ENCODE results near the gene KLF3.

Gene KLF3

DNA sequence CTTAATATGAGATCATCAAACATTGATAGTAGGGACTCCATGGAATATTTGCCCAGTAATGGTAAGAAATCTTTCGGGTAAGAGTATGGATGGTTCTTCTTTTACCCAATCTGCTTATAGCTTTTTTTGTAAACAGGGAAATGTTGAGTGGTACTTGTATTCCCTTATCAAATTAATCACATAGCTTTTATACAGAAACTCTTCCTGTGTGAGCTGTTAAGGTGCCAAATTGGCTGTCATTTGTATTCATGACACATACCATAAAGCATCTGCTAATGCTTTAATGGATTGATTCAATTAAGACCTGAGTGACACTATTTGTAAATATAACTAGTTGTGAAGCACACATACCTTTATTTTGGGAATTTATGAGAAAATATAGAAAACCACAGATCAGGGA lies 34.2 kb downstream of the KLF3 start:
- DNase-seq (ENCODE audit: low read depth) = no peak

DNA sequence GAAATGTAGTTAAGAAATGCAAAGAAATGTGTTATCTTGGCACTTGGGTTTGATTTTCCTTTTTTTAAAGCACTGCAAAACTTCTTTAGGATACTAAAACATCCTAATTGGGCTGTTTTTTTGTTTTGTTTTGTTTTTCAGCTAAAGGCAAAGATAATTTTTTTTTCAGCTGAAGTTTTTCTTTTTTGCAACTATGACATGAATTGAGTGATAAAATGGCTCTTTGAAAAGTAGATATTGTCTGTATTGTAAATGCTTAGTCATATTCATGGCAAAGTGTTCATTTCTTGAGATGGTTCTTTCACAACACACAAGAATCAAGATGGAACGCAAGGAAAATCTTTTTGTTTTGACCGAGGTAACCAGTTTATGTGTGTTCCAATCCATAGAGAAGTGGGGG lies 35.1 kb downstream of the KLF3 start:
- no peak for DNase-seq (ENCODE audit: low read depth)

DNA sequence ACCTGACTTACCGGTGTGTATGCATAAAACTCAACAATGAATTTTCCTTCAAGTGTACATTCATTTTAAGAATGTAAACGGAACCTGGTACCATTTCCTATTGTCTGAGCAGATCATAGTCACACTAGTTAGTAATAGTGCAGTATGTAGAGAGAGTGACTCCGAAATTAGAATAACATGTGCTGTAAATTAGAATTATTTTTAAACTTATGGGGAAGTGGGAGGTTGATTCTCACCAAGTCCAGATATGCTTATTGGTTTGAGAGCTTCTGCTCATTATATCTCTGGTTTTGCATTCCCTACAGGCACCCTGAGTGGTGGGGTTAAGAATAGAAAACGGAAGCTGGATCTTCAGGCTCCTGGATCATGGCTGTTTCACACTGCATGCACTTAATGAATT lies 39.6 kb downstream of the KLF3 start:
- no peak for DNase-seq (ENCODE audit: low read depth)

DNA sequence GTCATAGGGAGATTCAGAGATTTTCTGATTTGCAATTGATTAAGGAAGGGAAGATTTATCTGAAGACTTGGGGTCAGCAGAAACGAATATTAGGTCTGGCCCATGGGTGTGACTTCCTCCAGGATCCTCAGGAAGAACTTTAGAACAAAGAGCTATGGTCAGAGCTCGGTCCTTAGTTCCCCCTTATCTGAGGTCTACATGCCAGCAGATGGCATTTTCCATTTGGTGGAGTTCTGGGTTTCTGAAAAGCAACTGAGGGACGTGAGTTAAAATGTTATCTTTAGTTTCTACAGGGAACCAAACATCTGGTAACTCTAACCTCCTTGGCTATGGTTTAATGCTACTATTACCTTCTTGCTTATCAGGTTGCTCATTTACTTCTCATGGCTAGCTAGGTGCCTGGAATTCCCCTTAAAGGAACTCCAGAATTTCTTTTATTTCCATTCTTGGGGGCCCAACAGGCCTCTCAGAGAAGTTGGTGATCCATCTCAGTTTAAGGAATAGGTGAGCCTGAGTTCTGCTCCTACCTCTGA lies 40.7 kb downstream of the KLF3 start:
- no peak for DNase-seq (ENCODE audit: low read depth)

DNA sequence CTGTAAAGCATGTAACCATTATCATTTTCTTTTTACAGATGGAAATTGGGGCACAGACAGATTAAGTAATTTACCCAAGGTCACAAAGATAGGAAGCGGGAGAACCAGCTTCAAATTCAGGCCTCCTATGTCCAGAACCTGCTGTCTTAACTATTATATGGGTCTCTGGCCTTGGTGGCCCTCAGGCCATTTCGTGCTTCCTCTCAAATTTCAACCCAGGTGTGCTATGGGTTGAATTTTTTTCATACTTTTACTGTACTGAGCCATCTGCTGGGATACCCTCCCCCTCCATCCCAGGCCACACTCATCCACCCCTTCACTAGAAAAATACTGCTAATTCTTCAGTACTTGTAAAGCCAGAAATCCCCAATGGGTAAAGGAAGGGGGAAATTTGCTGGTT lies 42.3 kb downstream of the KLF3 start:
- DNase-seq (ENCODE audit: low read depth) = no peak

DNA sequence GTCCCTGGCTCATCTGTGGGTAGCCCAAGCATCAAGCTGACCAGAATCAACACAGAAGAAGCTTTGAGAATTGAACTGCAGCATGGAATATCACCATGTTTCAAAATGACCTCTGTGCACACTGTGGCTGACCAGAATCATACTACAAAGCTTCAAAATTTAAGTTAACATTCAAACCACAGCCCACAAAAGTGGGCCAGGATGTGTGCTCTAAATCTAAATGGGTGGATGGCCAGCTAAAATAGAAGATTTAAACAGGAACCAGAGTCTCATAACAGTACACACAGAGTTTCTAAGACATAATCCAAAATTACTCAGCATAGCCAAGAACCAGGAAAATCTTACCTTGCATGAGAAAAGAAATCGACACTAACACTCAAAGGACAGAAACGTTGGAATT lies 46.1 kb downstream of the KLF3 start:
- no peak for DNase-seq (ENCODE audit: low read depth)

DNA sequence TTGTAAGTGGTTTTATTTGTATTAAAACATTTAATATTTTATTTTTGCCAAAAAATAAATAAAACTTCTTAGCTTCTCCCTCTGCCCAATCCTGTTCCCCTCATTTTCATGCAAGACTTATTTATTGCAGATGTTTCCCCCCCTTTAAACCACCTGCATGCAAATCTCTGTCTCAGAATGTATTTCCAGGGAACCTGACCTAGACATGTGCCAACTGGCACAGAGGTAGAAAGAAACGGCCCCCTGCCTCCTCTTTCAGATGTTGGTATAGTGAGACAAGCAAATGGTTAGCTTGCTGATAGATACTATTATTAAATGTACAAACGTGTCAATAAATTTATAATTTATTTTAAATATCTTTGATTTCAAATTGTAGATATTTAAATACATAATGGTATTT lies 47.1 kb downstream of the KLF3 start:
- no peak for DNase-seq (ENCODE audit: low read depth)

DNA sequence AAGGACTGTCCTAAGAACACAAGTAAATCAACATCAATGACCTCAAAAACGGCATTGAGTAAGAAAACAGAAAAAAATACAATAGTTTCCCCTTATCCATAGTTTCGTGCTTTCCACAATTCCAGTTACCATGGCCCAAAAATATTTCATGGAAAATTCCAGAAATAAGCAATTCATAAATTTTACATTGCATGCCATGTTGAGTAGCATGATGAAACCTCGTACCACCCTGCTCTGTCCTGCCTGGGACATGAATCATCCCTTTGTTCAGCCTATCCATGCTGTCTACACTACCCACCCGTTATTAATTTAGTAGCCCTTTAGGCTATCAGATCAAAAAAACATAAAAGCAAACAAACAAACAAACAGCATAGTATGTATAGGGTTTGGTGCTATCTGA lies 51.1 kb downstream of the KLF3 start:
- no peak for DNase-seq (ENCODE audit: low read depth)

DNA sequence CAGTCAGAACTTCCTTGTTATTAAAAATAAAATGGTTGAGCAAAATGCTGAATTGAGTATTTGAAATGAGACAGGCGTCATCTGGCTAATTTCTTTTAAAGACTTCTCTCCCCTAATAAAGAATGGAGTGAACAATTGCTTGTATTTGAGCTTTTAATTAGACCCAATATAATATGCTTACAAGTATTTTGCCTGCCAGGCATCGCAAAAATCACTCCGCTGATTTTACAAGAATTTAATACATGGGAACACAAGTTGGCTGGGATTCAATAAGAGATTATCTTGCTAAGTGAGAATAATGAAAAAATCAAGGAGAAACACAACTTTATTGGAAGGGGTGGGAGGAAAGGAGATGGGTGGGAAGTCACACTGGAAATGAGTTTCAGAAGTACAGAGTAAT lies 52.3 kb downstream of the KLF3 start:
- DNase-seq (ENCODE audit: low read depth) = no peak

DNA sequence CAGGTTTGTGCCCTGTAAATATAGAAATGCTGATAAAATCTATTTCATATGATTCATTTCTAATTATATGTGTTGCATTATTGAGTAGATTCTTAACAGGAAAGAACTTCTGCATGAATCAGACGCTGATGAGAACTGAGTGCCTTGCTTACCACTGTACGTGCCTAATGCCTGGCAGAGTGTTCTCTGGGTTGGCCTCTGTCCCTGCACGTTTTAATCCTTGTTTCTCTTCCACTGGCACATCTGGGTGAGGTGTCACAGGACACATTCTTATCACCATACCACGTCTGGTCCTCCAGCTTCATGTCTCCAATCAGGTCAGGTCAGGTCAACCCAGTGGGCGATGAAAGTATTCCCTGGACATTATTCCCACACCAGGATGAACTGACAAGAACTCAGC lies 53.6 kb downstream of the KLF3 start:
- DNase-seq (ENCODE audit: low read depth) = no peak

DNA sequence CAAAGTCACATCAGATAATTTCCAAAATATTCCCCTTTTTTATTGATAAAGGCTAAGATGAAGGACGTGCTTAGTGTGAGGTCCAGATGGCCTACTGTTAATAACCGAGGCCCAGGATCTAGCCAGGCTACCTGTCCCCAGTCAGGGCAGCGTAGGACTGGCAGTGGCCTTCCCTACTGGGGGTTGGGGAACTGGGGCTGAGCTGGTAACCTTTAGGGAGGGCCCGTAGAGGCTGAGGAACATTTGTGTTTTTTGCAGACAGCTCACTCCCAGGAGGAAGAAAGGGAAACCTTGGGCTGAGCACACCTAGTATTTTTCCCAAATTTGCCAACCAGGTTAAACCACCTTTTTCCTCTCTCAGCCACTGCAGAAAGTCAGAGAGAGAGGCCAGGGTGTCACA lies 59.1 kb downstream of the KLF3 start:
- no peak for DNase-seq (ENCODE audit: low read depth)

DNA sequence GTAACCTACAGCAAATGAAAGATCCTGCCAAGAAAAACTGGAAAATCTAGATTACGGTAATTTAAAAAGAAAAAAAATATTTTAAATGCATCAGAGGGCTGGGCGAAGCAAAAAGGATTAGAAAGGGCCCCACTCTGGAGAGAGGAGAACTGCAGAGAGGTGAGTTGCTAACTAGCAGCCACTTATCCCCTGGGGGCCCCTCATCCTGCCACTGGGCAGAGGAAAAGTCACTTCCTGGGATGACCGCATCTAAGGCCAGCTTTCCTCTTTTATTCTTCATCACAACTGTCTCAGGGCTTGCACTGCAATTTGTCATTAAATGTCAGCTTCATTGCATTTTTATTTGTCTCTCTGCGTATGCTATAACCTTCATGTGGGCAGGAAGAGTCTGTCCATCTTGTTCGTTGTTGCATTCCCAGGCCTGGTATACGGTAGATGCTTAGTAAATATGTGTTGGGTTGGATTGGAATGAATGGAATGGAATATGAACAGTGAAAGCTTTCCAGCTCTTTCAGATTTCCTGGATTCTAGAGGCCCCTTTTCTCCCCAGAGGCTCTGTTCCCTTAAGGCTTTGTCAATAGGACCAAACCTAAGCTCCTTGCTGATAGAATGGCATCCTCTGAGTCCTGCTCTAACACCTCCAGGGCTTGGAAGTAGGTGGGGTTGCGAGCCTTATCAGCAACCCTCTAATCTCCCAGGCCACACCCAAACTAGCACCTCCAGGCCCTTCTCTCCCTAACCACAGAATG lies 59.9 kb downstream of the KLF3 start:
- no peak for DNase-seq (ENCODE audit: low read depth)

DNA sequence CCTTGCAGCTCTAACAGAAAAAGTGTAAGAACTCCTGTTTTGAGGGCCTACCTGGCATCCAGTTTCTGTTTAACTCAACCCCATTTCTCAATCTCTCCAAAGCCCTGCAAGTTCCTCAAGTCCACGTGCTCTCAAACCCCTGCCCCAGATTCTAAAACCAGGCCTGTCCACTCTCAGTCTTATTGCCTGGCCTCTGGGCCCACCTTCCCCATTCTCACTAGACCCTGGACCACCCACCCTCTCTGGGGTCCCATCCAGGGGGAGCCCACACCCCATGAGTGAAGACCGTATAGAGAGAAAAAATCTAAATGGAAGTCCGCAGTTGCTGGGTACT lies 60.4 kb downstream of the KLF3 start:
- DNase-seq (ENCODE audit: low read depth) = no peak

DNA sequence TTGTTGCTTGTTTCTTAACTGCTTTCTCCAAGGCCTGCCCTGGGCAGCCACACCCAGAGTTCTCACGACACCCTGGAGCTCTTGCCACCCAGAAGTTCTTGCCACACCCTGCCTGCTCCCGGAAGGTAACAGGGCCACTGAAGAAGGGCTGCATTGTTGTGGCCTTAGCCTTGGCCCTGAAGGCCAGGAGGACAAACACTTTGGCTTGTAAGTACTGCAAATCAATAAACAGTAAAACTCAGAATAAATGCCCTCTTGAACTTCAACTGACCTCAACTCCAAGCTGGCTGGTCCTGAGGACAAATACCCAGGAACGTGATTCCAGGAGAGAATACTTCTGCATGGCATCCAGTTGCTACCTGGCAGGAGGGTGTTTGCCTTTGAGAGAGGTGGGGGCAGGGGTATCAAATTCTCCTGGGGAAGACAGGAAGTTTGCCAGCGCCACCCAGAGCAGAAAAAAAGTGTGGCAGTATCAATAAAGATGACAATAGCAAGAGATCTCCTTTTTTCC lies 64.7 kb downstream of the KLF3 start:
- DNase-seq (ENCODE audit: low read depth) = no peak

DNA sequence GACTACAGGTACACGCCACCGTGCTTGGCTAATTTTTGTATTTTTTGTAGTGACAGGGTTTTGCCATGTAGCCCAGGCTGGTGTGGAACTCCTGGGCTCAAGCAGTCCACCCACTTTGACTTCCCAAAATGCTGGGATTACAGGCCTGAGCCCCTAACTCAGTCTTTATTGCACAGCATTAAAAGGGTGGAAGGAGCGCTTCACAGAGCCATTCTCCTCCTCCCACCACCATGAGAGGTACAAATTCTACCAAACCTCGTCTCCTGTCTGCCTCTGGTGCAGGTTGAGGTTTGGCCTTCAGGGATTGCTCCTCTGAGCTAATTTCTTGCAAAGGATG lies 66.5 kb downstream of the KLF3 start:
- no peak for DNase-seq (ENCODE audit: low read depth)

DNA sequence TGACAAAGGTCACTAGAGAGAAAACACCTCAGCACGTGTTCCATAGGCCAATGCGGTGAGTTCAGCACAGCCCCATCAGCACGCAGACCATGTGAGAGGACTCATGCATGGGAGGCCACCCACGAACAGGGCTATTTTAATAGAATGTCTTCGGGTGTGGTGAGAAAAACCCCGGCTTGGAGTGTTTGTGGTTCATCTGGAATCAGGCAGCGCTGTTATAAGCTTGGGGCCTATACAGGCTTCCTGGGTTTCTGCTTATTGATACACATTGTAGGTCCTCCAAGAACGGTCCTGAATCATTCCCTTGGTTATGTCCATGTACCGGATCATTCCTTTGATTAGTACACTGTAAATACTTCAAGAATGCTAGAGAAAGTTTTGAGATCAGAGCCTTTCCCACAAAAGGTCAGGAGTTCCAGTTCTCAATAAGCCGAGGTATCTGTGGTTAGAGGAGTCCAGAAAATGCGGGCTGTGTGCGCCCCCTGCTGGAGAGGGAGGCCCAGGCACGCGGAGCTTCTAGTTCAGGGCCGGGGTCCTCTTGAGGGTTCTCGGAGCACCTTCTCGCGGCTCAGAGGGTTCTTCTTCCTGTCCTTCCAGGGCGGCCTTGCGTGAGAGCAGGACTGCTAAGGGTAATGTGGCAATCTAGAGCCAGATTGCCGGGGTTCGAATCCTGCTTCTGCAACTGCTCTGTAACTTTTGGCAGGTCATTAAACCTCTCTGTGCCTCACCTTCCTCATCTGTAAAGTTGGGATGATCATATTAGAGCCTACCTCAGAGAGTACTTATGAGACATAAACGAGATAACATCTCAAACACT lies 67.0 kb downstream of the KLF3 start:
- DNase-seq (ENCODE audit: low read depth) = peak; percentile 65

DNA sequence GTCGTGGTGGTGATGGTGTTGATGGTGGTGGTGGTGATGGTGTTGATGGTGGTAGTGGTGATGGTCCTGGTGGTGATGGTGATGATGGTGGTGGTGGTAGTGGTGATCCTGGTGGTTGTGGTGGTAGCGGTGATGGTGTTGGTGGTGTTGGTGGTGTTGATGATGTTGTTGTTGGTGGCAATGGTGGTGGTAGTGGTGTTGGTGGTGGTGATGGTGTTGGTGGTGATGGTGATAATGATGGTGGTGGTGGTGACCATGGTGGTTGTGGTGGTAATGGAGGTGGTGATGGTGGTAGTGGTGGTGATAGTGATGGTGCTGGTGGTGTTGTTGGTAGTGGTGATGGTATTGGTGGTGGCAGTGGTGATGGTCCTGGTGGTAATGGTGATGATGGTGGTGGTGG lies 69.7 kb downstream of the KLF3 start:
- DNase-seq (ENCODE audit: low read depth) = no peak

DNA sequence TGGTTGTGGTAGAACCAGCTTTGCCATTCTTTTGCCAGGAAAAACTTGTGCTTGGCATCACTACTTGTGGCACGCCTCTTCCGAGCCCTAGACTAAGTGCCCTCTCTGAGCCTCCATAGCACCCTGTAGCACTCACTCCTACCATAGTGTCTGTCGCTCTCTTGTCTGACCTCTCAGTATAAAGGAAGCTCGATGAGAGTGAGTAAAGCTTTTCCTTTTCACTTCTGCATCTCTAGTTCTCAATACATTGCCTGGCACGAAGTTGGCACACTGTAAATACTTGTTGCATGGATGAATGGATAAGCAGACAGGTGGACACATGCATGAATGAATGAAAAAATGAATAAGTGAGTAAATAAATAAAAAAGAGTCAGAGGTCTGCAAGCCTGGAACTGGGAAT lies 70.4 kb downstream of the KLF3 start:
- no peak for DNase-seq (ENCODE audit: low read depth)

DNA sequence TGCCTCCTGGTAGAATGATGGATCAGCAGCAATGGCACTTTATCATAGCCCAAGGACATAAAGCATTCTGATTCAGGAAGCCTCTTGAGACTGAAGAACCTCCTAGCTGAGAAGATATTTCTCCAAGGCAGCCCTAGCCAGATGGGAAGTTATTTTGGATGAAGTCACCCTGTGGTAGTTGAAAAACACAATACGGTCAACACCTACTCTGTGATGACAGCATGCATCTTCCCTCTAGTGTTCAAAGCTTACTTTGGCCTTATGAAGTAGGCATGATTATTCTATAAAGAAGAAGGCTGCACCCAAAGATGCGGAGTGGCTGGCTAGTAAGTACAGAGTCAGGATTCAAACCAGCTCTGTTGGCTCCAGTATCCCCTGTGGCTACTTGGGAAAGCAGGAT lies 70.9 kb downstream of the KLF3 start:
- no peak for DNase-seq (ENCODE audit: low read depth)

DNA sequence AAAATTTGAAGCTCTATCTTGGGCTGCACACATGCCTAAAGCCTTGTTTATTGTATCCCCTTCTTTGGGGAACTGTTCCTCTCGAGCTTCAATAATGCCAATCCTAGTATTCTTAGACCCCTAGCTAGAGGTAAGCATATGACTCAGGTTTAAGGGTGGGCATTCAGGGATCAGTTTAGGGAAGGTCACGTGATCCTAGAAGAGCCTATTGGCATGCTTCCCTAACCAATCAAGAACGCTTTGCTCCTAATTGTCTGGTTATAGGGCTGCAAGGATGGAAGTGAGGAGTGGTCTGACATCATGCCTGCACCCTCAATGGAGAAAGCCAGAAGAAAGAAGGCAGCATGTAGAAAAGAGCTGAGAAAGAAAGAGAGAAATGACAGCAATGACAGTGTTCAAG lies 71.9 kb downstream of the KLF3 start:
- no peak for DNase-seq (ENCODE audit: low read depth)

DNA sequence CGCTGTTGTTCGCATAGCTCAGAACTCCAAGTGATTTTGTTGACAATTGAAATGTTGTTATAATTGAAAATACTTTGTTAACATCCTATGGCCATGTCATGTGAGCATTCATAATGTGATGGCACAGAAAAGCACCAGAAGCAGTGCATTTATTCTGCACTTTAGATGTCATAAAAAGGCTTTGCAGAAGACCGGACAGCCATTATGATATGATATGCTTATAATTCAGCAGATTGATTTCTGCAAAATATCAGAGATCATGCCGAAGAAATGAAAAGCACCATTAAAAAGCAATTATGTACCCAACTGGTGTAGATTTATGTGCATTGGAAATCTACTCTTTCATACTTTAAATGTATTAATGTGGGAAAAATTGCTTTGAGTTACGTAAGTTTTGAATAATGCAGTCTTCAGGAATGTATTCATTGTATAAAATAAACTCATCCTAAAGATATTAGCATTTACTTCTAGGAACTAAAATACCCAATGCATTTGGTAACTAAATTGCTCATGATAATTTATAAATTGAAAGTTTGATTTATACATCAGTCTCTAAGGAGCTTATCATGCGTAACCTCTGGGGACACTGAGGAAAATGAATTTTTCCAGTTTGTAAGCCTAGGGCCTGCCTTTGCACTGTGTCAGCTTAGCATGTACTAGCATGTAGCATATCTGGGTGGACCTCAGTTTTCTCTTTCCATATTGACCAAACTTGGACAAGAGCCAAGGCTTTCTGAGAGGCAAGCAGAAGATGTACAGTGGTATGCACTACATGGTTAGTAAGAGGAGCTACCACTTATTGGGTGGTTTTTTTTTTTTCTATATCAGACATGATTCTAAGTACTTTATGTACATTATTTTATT lies 75.2 kb downstream of the KLF3 start:
- DNase-seq (ENCODE audit: low read depth) = no peak

DNA sequence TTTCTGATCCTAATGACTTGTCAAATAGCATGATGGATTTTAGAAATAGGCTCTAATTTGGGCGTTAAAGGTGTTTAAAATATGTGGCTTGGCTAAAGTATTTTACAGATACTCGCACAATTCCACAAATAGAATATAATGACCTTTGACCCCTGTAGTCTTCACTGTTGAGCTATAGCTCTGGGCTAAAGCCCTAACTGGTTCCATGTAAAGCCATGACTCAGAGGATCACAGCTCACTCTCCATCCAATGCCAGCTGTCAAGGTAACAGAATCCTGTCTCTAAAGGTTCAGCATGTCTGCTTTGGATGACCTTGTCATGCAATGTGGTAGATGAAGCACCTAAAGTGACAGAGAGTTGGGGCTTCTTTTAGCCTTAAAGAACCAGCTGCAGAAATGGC lies 76.3 kb downstream of the KLF3 start:
- DNase-seq (ENCODE audit: low read depth) = no peak

DNA sequence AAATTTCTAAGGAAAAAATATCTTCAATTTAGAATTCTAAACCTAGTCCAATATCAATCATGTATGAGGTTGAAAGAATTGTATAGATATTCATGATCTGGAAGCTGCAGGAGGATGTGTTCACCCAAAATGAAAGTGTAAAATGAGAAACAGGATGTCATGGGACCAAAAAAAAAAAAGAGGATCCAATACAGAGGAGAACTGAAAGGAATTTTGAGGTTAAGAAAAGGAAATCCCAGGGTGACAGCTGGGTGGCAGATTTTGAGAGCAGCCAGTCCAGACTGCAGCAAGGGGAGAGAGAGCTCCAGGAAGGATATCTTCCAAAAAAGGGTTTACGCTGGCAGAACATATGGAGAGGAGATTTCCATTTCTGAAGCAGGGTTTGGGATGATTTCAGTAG lies 79.9 kb downstream of the KLF3 start:
- no peak for DNase-seq (ENCODE audit: low read depth)
